Uterus (tissue), 2 donors: ENCODE results near the gene TSPAN32.

Source experiments
- CTCF ChIP-seq, 4 experiments: fragments of 200-600 bp in 2 of 4; fragments of 450-650 bp in 2 of 4; sonication (generic) in 2 of 4; IDR thresholded peaks; one replicate each; pipeline ENCODE4 v1.5.1; 2016 to 2019; ENCODE audit warnings: antibody characterized with exemption in 4 of 4, mild to moderate bottlenecking in 2 of 4, moderate library complexity in 1 of 4
- POLR2A ChIP-seq, 2 donors: fragments of 450-650 bp; IDR thresholded peaks; one replicate each; pipeline ENCODE4 v1.6.1; 2016; ENCODE audit warnings: antibody characterized with exemption in 2 of 2, mild to moderate bottlenecking in 1 of 2, moderate library complexity in 1 of 2

- TF ChIP-seq CTCF (IDR thresholded peaks at IDR 0.05) = no peak
- no peak for TF ChIP-seq POLR2A (IDR thresholded peaks at IDR 0.05)
Measured at GRCh38 chr11:2300936-2301630, 730 bp upstream of the TSPAN32 start.
